HG03196 (cell line): ENCODE measurements around the gene UBE2F.

Source experiments
- ATAC-seq: cut with Tn5 transposase; IDR thresholded peaks from one replicate; pipeline ENCODE4 v1.9.1; 2021; ENCODE audit not compliant: unreplicated experiment

UBE2F gene, protein sequence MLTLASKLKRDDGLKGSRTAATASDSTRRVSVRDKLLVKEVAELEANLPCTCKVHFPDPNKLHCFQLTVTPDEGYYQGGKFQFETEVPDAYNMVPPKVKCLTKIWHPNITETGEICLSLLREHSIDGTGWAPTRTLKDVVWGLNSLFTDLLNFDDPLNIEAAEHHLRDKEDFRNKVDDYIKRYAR

DNA sequence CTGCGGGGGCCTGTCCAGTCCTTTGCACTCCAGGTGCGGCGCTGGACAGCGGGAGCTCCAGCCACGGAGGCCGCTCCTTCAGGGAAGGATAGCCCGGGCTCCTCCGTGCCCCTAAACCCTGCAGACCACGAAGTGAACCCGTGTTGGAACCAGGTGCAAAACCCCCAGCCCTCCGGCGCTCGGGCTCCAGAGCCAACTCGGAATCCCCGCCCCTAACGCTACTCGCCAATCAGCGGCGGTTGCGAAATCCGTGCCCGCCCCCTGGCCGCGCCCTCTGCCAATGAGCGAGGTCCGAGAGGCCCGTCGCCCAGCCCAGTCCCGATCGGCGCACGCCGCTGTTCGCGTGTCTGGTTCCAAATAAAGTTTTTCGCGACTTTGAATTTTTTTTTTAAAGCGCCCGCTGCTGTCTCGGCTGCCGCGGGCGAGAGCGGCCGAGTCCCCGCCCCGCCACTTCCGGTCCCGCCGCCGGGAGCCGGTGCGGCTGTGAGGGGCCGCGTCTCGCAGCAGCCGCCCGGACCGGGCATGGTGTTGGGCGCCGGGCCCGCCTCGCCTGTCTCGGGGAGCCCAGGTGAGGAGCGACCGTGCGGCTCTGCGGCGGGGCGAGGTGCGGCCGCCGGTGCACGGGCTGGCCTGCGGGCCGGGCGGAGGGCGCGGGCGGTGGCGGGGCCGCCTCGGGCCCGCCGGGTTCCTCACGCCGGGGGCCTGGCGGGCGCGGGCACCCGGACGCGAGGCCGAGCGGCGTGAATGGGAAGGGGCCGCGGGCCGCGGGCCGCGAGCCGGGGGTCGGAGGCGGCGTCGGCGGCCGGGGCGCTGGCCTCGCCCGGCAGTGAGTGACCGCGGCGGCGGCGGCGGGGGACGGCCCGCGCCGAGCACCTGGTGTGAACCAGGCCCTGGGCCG lies at the start of gene UBE2F:
UBE2F (plus strand) TSS at position 450 of the 898 bp plus-strand sequence. CDS start 6,094 bp downstream, outside the sequence.
- peak; percentile 96 for ATAC-seq

DNA sequence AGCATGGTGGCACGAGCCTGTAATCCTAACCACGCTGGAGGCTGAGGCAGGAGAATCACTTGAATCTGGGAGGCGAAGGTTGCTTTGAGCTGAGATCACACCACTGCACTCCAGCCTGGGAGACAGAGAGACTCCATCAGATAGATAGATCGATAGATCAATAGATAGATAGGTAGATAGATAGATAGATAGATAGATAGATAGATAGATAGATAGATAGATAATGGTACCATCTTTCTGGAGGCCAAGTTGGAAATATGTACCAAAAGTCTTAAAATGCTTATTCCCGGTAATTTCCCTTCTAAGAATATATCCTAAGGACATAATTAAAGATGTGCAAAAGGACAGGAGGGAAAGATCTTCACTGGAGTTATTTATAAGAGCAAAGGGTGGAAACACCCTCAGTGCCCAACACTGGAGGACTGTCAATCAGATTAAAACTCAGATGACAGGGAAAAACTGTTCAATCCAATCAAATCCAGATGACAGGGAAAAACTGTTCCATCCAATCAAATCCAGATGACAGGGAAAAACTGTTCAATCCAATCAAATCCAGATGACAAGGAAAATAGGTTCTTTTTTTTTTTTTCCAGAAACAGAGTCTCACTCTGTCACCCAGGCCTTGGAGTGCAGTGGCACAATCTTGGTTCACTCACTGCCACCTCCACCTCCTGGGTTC lies 49.0 kb upstream of the UBE2F start:
- no peak for ATAC-seq

DNA sequence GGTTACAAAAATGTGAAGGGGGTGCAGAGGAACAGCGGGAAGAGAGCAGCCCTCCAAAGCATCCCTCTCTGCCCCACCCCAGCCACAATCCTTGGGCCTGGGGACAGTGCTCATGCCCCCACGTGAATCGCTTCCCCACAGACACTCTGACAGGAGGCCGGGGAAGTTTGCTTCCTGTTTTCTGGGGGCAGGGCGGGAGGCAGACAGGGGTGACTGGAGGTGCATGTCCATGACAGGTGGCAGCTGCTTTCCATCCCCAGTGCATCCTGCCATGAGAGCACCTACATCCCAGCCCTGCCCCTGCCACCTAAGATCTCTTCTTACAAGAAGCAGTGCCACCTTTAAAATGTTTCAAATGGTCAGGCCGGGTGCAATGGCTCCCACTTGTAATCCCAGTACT lies 47.2 kb upstream of the UBE2F start:
- no peak for ATAC-seq

DNA sequence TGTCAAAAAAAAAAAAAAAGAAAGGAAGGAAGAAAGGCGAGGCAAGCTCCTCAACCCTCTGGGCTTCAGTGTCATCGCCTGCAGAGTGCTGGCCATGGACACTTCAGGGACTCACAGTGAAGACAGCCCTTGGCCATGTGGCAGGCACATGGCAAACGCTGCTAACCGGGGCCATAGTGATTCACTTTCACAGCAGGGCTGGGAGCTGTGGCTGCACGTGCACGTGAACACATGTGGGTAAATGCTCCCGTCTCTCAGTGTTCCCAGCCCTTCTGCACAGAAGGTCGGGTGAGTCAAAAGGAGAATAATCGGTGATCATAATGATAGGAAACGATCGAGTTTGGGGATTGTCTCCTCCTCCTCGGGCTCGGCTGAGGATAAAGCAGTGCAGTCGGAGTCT lies 46.1 kb upstream of the UBE2F start:
- ATAC-seq, result no peak

DNA sequence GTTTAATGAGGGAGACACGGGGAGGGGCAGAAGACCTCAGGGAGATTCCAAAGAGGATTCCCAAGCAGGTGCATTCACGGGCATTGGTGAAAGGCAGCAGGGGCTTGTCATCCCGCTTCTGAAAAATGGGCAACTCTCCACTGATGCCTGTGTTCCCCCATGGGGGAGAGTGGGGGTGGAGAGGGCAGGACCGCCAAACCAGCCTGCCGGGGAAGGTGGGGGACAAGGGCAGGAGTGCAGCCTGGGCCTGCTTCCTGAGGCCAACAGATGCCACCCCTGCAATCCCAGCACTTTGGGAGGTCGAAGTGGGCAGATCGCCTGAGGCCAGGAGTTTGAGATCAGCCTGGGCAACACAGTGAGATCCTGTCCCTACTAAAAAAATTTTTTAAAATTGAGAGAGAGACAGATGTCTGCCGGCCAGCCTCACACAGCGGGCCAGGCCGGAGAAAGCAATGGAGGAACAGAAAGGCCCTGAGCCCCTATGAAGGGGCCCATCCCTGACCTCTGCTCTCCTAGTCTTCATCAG lies 44.8 kb upstream of the UBE2F start:
- no peak for ATAC-seq

DNA sequence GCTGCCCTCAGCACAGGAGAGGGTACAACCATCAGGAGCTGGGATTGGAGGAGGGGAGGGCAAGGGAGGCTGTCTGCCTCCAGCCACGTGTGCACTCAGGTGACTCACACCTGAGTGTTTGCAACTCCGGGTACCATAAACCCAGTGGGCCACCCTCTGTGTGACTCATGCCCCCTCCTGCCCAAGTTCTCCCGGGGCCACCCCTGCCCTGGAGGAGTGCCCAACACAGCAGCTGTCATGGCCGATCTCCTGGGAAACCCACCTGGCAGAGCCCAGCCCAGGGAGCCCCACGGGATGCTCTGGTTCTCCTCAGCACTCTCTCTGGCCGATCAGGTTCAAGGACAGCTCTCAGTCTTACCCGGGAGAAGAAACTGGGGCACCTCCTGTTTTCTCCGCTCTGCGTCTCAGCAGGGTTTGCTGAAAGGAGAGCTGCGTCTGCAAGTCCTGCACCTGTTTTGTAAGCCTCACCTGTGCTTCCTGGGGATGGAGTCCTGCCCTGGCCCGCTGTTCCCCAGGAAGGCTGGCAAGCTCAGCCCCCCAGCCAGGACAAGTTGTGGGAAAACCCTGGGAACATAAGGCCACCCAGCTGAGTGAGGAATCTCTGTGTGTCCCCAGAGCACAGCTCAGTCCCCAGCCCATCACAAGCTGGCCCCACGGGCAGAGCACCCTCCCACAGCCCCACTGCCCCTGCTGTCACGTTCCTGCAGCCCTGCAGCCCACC lies 44.0 kb upstream of the UBE2F start:
- no peak for ATAC-seq

DNA sequence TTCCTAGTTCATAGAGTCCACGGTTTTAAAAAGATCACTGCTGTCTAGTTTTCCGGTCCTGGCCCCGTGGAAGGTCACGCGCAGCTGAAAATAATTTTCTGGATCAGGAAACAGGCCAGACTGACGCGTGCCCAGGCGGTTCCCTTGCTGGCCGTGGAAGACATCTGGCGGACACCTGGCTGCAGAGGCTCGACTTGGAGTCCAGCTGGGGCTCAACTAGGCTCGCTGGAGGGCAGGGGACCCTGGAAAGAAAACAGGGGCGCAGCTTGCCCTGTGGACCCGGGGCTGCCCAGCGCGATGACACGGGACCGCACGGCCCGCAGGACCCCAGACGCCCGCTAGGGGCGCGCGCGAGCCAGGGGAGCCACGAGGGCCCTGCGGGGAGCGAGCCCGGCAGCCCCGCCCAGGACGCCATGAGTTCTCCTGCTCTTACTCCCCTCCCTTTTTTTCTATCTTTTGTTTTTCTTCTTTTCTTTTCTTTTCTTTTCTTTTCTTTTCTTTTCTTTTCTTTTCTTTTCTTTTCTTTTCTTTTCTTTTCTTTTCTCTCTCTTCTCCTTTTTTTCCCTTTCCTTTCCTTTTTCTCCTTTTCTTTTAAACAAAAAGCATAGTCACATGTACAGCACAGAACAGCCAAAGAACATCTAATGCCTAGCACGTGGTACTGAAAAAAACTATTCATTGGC lies 43.2 kb upstream of the UBE2F start:
- no peak for ATAC-seq

DNA sequence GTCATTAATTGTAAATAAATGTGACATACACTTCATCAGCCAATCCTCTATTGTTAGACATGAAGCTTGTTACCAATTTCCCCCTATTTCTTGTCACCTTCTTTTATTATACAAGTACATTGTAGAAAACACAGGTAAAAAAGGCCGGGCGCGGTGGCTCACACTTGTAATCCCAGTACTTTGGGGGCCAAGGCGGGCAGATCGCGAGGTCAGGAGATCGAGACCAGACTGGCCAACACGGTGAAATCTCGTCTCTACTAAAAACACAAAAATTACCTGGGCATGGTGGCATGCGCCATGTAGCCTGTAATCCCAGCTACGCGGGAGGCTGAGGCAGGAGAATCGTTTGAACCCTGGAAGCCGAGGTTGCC lies 42.7 kb upstream of the UBE2F start:
- ATAC-seq, result no peak

DNA sequence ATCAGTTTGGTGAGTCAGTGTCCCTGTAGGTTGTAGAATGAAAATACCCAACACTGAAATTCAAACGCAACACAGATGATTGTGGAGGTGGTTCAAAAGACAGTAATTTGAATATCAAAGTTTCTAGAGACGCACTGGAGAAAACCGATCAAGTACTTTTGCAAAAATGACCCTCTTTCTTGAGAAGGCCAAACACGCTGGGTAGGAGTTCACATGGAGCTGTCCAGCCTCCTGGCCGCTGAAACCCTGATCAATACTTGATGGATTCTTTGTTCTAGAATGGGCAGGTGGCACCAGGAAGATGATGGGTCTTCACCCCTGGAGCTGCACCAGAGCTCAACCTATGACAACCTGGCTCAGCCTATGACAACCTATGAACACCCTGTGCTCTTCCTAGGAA lies 39.7 kb upstream of the UBE2F start:
- no peak for ATAC-seq

DNA sequence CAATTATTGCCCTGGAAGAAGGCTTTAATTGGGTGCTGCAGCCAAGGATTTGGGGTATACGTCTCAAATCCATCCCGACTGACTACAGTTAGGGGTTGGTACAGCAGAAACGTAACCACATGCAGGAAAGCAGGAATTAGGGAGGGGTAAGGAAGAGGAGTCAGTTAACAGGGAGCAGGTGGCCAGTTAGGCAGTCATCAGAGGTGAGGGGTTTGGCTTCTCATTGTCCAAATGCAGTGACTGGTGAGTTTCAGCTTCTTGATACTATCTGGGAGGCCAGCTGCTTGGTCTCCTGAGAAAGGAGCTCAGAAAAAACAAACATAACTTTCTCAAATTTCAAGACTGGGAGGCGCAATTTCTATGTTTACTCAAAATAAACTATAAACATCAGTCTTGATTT lies 38.8 kb upstream of the UBE2F start:
- no peak for ATAC-seq

DNA sequence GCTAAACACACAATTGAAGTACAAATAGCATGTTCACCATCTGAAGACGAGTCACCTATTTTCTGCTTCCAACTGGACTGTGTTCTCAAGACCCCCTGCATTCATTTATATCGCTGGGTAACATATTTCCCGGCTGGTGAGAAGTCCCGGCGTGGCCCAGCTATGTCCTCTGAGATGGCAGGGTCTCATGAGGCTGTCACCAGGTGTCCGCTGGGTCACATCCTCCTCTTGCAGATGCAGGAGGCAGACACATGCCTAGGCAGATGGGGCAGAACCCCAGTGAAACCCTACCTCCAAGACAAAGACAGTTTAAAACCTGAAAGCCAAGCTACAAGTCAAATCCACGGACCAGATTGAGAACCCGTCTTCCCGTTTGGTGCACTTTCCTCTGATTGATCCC lies 36.8 kb upstream of the UBE2F start:
- ATAC-seq, result no peak

DNA sequence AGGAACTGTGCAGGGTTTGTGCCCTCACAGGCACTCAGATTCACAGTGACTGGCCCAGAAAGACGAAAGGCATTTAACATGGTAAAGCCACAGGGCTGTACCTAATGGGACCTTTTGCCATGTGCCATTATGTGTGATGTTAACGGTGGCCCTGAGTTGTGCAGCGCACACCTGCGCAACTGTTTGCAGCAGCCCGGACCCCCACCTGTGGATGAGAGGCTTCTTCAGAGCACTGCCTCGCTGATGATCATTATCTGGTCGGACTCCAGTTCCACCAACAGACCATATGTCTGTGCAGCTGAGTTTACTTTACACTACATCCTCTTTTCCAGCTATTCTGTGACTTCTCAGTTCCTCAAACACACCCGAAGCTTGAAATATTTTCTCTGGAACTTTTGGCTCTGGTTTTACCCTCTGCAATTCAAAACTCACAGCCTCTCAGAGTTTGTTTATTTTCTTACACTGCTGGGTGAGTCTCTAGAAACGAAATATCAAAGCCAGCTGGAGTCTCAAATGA lies 35.6 kb upstream of the UBE2F start:
- no peak for ATAC-seq

DNA sequence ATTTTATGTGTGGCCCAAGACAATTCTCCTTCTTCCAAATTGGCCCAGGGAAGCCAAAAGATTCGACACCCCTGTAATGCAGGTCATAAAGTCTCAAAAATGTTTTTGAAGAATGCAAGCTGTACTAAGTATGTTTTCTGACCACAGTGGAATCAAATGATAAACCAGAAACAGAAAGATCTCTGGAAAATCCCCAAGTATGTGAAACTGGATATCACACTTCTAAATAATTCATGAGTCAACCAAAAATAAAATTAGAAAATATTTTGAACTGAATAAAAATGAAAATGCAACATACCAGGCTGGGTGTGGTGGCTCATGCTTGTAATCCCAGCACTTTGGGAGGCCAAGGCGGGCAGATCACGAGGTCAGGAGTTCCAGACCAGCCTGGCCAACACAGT lies 34.1 kb upstream of the UBE2F start:
- ATAC-seq, result no peak

DNA sequence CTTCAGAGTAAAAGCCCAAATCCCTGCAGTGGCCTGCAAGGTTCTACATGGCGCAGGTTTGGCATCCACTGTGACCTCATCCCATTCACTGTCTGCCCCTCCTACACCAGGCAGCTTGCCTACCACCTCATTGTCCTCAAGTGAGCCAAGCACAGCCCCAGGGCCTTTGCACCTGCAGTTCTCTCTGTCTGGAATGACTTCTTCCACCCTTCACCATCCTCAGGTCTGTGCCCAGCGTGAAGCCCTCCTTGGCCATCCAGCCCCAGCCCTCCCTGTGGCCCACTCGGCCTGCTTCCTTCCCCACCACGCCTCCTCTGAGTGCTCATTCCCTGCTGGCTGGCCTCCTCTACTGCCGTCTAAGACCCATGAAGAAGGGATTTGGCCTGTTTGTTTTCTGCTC lies 32.6 kb upstream of the UBE2F start:
- ATAC-seq, result no peak

DNA sequence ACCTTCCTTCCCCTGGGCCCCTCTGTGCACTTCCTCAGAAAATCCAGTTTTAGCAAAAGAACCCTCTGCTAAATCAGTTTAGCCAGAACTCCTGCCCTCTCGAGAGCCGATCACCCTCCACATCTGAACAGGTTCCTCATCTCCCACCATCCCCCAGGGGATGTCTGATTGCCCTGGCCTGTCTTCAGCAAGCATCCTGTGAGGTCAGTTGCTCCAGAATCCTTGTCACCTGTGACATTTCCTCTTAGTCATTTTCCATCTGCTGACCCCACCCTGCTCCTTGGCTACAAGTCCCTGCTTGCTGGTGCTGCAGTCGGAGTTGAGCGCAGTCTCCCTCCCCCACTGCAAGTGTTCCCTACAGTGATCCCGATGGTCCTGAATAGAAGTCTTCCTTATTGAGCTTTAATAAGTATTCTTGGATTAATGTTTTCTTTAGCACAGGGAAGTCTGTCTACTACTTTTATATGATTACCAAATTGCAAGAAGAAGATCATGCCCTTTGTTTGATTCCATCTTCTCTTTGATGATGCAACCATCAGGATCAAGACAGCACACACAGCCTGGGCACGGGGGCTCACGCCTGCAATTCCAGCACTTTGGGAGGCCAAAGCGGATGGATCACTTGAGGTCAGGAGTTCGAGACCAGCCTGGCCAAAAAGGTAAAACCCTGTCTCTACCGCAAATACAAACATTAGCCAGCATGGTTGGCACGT lies 30.9 kb upstream of the UBE2F start:
- ATAC-seq, result no peak

DNA sequence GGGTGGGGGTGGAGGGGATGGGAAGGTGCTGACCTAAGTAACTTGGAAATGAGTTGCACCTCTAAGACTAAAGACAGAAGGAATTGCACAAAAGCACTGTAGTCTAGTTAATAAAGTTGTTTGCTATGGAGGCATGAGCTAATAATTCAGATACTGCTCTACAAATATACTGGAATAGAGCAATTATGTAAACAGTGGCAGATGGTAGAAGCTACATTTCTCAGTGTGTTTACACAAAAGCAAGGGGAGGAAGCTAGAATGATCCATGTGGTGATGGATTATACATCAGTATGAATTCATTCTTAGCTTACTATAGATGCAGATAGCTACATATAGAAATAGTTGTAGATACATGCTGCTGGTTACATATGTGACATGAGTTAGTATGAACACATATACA lies 27.6 kb upstream of the UBE2F start:
- no peak for ATAC-seq

DNA sequence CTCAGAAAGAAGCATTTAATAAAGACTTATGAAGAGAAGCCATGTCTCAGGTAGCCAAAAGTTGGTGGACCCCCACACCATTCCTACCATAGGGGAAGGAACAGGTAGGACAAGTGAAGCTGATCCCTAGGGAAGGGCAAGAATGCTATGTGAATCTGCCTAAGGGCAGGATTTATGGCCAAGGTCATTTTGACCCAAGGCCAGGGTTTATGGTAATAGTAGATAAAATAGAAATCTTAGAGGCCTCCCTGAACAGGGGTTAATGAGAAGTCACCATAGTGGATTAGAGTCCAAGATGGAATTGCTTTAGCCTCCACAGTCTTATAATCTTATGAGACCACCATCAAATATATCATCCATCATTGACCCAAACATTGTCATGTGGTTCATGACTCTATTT lies 26.0 kb upstream of the UBE2F start:
- ATAC-seq, result no peak

DNA sequence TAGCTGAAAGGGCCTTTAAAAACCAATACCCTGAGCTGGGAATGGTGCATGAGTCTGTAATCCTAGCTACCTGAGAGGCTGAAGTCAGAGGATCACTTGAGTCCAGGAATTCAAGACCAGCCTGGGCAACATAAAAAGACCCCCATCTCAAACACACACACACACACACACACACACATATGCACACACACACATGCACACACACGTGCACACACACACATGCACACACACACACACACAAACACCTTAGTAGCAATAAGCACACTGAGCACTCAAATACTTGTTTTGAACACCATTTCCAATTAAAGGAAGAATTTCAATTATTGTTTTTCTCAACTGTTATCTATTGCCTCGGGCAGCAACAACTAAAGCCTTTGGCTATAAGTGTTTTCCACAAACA lies 25.6 kb upstream of the UBE2F start:
- ATAC-seq, result no peak

DNA sequence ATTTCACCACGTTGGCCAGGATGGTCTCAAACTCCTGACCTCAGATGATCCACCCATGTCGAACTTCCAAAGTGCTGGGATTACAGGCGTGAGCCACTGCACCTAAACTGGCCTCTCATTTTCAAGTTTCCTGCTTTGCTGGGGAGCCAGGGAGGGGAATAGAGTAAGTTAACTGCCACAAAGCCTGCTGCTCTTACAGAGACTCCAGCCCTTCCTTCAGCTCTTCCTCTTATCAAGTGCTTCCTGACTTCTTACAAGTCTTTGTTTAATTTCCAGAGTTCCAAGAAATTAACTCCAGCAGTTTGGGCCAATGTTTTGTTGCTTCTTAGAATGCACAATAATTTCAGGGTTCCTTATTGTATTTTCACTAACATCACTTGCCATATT lies 24.3 kb upstream of the UBE2F start:
- no peak for ATAC-seq
